Left lung (tissue), 10 donors: ENCODE results near the gene FTO. TPM values are rescaled to one million over a fixed set of nuclear protein-coding genes. Genes with fewer than 3 reads are reported as not detected.
A peak's percentile ranks its signal among the peaks of the same experiment; 100 is the strongest.

Source experiments
- ATAC-seq: fragments of 200-7000 bp; cut with Tn5 transposase; one replicate; pipeline ENCODE4 v1.9.1; 2020; ENCODE audit warnings: moderate library complexity
- DNase-seq, 4 donors: peaks; one replicate each; pipeline ENCODE4 v3.0.0-alpha.2; 2013 to 2020
- H3K27ac ChIP-seq, 2 donors: fragments of 200-600 bp; sonication (generic) in 1 of 2; one replicate each; pipeline versions ENCODE4 v1.5.0 to v1.8.0; 2020 to 2021
- H3K27me3 ChIP-seq, 2 donors: fragments of 200-600 bp; sonication (generic) in 1 of 2; one replicate each; pipeline versions ENCODE4 v1.5.0 to v1.8.0; 2020 to 2021
- H3K36me3 ChIP-seq, 2 donors: fragments of 200-600 bp; sonication (generic) in 1 of 2; one replicate each; pipeline versions ENCODE4 v1.5.0 to v1.8.0; 2020 to 2021
- H3K4me1 ChIP-seq, 2 donors: fragments of 200-600 bp; one replicate each; pipeline ENCODE4 v1.8.0; 2021
- H3K4me3 ChIP-seq, 2 donors: fragments of 200-600 bp; sonication (generic) in 1 of 2; one replicate each; pipeline versions ENCODE4 v1.5.0 to v1.8.0; 2020 to 2021; ENCODE audit warnings: mild to moderate bottlenecking in 1 of 2
- H3K9me3 ChIP-seq, 2 donors: fragments of 200-600 bp; sonication (generic) in 1 of 2; one replicate each; pipeline versions ENCODE4 v1.5.0 to v1.8.0; 2020 to 2021
- intact Hi-C, 2 donors: fragments of 100-400 bp; cut with DNase I; formaldehyde crosslinking; loops; one replicate each; pipeline versions ENCODE4 v1.11.2 to v1.14.2; 2022
- polyA plus RNA-seq, 6 donors: library from polyadenylated mRNA; unstranded; fragments of 120-200 nt; gene quantifications; one replicate each; pipeline ENCODE4 v1.2.1, GENCODE V29; 2013; ENCODE audit not compliant: insufficient read length in 6 of 6
- total RNA-seq, 2 donors: library from RNA; stranded (reverse); fragmentation: NEBNext Ultra II Directional; extraction: Animal tissue kit (Norgen Biotek cat#: 25700); gene quantifications; one replicate each; pipeline ENCODE4 v1.2.1, GENCODE V29; 2021
- TF ChIP-seq, protein P1 (sequence below), 2 donors: fragments of 200-600 bp; sonication (generic) in 1 of 2; IDR thresholded peaks; one replicate each; pipeline versions ENCODE4 v1.5.0 to v1.8.0; 2021; ENCODE audit warnings: antibody characterized with exemption in 2 of 2
- donor health status: DM: no; HTN: yes; CAD: no.
- donor health status: DM: no; HTN: no; CAD: no.

Gene FTO
- total and polyA plus RNA-seq, 8 donors = 69.0 to 99.6 (median 90.7) TPM

DNA sequence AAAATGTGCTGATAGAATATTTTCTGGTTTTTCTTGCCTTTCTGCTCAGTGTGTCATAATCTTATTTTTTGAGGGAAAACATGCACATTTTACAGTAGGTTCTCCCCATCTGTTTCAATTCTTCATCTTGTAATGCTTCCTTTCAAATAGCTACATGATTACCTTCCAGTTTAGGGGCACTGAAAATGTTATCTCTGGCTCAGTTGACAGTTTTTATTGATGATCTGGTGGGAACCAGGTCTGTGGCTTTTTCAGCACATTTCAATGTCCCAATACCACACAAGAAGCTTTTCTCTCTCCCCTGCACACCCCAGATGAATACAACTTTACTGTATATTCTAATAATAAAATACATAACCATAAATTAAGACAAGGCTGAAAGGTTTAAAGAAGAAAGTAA is 36.5 kb downstream of the FTO start:
- TF ChIP-seq, protein P1, sequence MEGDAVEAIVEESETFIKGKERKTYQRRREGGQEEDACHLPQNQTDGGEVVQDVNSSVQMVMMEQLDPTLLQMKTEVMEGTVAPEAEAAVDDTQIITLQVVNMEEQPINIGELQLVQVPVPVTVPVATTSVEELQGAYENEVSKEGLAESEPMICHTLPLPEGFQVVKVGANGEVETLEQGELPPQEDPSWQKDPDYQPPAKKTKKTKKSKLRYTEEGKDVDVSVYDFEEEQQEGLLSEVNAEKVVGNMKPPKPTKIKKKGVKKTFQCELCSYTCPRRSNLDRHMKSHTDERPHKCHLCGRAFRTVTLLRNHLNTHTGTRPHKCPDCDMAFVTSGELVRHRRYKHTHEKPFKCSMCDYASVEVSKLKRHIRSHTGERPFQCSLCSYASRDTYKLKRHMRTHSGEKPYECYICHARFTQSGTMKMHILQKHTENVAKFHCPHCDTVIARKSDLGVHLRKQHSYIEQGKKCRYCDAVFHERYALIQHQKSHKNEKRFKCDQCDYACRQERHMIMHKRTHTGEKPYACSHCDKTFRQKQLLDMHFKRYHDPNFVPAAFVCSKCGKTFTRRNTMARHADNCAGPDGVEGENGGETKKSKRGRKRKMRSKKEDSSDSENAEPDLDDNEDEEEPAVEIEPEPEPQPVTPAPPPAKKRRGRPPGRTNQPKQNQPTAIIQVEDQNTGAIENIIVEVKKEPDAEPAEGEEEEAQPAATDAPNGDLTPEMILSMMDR (IDR thresholded peaks at IDR 0.05) = no peak
- H3K4me3 ChIP-seq = no peak overlapping the region
- no peak overlapping the region for H3K27ac ChIP-seq
- intact Hi-C loops = no loop called here
- DNase-seq (no peak), ATAC-seq (no peak)
- no peaks in the 10 kb centered on the region for H3K36me3 ChIP-seq
- no peaks in the 10 kb centered on the region for H3K9me3 ChIP-seq
- peaks cover 0 to 8% of the 10 kb centered on the region in 2 donors for H3K4me1 ChIP-seq
- no peaks in the 10 kb centered on the region for H3K27me3 ChIP-seq

GRCh38 chr16:53740933-53741531 is 37.1 kb downstream of the FTO start:
- ATAC-seq = no peak
- DNase-seq = no peak
- H3K4me3 ChIP-seq = no peak overlapping the region

DNA sequence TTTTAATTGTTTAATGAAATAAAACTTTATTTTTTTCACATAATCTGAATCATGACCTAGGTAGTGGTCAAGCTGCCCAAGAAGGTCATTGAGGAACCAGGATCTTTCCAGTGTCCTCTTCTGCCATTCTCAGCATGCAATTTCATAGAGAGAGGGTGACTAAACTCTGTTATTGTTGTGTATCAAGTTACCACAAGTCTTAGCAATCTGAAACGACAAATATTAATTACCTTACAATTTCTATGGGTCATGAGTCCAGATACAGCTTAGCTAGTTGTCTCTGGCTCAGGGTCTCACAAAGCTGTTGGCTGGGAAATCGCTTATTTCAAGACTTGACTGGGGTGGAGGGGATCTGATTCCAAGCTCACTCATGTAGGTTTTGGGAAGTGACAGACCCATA is 37.6 kb downstream of the FTO start:
- intact Hi-C loops = no loop called here
- Histone ChIP-seq H3K4me3 (no peak overlapping the region), H3K9me3 (no peaks in the 10 kb centered on the region)

More at GRCh38 chr16:53740933-53741531, 37.1 kb downstream of the FTO start:
- TF ChIP-seq, protein P1 (IDR thresholded peaks at IDR 0.05) = no peak
- no peaks in the 10 kb centered on the region for H3K27me3 ChIP-seq
- intact Hi-C loops = no loop called here
- no peaks in the 10 kb centered on the region for H3K36me3 ChIP-seq
- H3K4me1 ChIP-seq = peaks cover 0 to 8% of the 10 kb centered on the region in 2 donors
- H3K27ac ChIP-seq = no peak overlapping the region
- no peaks in the 10 kb centered on the region for H3K9me3 ChIP-seq

DNA sequence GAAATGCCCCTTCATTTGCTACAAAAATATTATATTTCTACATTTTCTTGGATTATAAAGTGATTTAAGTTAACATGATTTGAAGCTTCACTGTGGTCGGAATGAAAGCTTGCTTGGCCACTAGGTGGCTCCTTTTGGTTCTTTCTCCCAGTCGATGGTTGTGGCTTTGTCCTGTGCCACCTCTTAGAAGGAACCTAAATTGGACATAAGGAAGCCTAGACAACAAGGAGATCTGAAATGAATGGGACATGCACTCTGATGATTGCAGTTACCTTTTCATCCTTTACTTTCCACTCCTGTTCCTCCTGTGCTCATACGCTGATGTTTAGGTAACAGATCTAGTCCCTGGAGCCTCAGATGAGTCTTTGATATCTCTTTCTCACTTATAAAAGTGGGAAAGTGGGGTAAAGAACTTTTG is 39.2 kb downstream of the FTO start:
- TF ChIP-seq, protein P1 (IDR thresholded peaks at IDR 0.05) = peak; percentile 50 to 53
- no peaks in the 10 kb centered on the region for H3K27me3 ChIP-seq
- no peaks in the 10 kb centered on the region for H3K36me3 ChIP-seq
- H3K4me1 ChIP-seq = peaks cover 0 to 8% of the 10 kb centered on the region in 2 donors
- DNase-seq = no peak
- no peak overlapping the region for H3K4me3 ChIP-seq
- intact Hi-C loops = no loop called here
- H3K9me3 ChIP-seq = no peaks in the 10 kb centered on the region
- ATAC-seq = peak; percentile 57
- no peak overlapping the region for H3K27ac ChIP-seq

More for the DNA sequence above, 37.6 kb downstream of the FTO start:
- peaks cover 0 to 8% of the 10 kb centered on the region in 2 donors for H3K4me1 ChIP-seq
- H3K27me3 ChIP-seq = no peaks in the 10 kb centered on the region
- ATAC-seq (no peak), DNase-seq (no peak)
- no peak overlapping the region for H3K27ac ChIP-seq
- TF ChIP-seq, protein P1 (IDR thresholded peaks at IDR 0.05) = no peak
- H3K36me3 ChIP-seq = no peaks in the 10 kb centered on the region

DNA sequence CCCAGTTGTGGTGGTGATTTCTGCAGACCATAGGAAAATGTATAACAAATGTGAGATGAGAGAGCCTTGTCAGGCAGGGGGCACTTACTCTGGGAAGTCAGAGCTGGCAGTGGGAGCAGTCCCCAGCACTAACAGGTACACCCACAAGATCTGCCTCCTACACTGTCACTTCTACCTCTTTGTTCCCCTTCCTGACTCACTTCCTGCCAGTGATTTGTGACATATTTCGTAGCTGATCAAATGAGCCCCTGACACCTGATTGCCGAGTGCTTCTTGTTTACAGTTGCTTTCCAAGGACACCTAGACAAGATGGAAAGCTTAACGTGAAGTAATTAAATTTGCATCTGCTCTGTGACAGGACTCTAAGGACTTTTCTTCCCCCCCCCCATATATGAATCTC is 40.5 kb downstream of the FTO start:
- intact Hi-C loops = no loop called here
- Histone ChIP-seq H3K27ac (no peak overlapping the region), H3K4me1 (peaks cover 0 to 8% of the 10 kb centered on the region in 2 donors), H3K4me3 (no peak overlapping the region), H3K27me3 (no peaks in the 10 kb centered on the region), H3K9me3 (peaks cover 0 to 2% of the 10 kb centered on the region in 2 donors), H3K36me3 (no peaks in the 10 kb centered on the region)
- ATAC-seq (no peak), DNase-seq (no peak)
- TF ChIP-seq, protein P1 (IDR thresholded peaks at IDR 0.05) = no peak
